Prostate gland (tissue), 2 donors: ENCODE measurements around the gene SEMA6A.

ENCODE experiments used
- POLR2A ChIP-seq: fragments of 450-650 bp; IDR thresholded peaks from one replicate; pipeline ENCODE4 v1.6.1; 2016; ENCODE audit warnings: antibody characterized with exemption, mild to moderate bottlenecking
- TF ChIP-seq, protein P1 (sequence below), 4 experiments: fragments of 200-600 bp in 2 of 4; fragments of 450-650 bp in 2 of 4; sonication (generic) in 2 of 4; IDR thresholded peaks; 1 replicate in 3 of 4; 2 replicates in 1 of 4; pipeline ENCODE4 v1.5.1; 2016 to 2019; ENCODE audit warnings: antibody characterized with exemption in 4 of 4, mild to moderate bottlenecking in 2 of 4, moderate library complexity in 2 of 4

DNA sequence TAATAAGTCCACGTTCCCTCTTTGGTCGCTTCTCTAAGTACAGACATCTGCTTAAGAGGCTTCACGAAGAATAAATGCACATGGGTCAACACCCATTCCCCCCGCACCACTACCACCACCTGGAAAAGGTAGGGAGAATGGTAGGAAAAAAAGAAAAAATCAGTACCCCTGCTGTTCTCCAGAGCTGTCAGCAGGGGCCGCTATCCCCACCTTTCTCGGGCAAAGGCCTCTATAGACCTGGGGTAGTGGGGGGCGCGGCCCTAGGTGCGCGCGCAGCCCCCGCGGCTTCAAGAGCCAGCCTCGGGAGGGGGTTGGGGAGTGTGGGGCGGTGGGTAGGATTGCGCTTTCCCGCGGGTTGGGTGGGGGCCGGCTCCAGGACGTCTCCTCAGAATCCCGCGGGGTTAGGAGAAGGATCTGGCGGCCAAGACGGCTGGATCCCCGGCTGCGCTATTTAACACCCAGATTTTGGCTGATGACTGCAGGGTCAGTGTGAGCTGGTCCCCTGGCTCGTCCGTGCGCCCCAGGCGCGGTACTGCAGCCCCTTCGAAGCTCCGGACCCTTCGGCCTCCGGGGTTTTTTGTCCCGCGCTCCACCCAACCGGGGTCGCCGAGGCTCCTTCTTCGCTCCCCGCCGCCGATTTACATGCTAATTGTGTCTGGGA, 1.6 kb upstream of the SEMA6A start:
- TF ChIP-seq, protein P1, sequence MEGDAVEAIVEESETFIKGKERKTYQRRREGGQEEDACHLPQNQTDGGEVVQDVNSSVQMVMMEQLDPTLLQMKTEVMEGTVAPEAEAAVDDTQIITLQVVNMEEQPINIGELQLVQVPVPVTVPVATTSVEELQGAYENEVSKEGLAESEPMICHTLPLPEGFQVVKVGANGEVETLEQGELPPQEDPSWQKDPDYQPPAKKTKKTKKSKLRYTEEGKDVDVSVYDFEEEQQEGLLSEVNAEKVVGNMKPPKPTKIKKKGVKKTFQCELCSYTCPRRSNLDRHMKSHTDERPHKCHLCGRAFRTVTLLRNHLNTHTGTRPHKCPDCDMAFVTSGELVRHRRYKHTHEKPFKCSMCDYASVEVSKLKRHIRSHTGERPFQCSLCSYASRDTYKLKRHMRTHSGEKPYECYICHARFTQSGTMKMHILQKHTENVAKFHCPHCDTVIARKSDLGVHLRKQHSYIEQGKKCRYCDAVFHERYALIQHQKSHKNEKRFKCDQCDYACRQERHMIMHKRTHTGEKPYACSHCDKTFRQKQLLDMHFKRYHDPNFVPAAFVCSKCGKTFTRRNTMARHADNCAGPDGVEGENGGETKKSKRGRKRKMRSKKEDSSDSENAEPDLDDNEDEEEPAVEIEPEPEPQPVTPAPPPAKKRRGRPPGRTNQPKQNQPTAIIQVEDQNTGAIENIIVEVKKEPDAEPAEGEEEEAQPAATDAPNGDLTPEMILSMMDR (IDR thresholded peaks at IDR 0.05), result peak; percentile 56 to 79 (median 65)
- TF ChIP-seq POLR2A, result no peak
